Amygdala (tissue), 56 donors: ENCODE measurements around the gene CHST11.

ENCODE experiments used
- DNase-seq, 56 donors: peaks; one replicate each; lab custom pipeline; 2025; lab: John Stamatoyannopoulos, UW

The CHST11 gene

DNA sequence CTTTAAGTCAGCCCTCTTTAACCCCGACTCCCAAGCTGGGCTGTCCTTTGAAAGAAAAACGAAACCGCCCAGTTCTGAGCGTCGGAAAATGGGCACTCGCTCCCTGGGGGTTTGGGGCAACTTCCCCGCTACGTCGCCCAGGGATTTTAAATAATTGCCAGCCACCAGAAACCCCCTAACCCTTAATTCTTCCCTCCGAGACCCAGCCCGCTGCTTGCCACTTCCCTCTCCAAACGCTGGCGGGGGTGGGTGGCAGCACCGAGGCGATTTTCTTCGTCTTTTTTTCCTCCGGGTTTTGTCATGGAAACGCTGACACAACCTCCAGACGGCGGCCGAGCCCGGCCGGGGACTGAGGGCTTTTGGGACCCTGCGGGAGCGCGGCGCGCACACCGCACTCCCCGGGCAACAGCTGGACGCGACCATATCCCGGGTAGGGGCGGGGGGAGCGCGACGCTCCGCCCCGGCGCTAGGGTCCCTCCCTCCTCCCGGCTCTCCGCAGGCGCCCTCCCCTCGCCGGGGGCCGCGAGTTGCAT lies at the start of gene CHST11:
Gene CHST11, plus strand, starts transcription at position 532 of the 533 bp plus-strand sequence.
- DNase-seq, result peak in 53 of 56 donors; percentile 9 to 89 (median 70)

DNA sequence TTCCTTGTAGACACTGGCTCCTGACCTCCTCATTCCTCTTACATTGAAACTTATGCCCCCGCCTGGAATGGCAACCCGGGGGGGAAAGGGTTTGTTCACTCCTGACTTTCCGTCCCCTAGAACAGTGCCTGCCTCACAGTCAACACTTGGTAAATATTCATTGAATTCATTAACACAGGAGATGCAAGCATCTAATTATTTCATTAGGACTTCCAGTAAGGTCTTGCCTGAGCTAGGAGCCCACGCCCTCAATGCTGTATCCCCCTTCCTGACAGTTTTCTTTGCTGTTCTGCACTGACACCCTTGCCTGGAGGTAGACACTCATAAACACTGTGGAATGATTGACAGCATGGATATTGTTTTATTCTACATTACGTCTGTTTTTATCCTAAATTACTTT lies 49.3 kb upstream of the CHST11 start:
- DNase-seq, result no peak

DNA sequence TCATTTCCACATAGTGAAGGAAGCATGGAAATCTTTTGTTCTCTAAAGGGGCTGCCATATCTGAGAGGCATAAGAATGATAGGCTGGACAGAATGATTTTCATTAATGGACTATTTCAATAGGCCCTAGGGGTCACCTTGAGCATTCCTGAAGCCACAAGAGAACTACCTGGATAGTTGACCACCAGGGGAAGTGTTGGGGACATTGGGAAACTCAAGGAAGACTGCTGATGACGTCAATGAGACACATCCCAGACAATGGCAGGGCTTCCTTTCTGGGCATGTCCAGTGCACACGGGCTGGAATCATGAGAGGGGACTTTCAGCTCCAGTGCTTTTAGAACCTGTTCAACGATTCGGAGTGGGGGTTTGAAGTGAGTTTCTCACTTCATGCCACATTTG lies 48.8 kb upstream of the CHST11 start:
- no peak for DNase-seq

DNA sequence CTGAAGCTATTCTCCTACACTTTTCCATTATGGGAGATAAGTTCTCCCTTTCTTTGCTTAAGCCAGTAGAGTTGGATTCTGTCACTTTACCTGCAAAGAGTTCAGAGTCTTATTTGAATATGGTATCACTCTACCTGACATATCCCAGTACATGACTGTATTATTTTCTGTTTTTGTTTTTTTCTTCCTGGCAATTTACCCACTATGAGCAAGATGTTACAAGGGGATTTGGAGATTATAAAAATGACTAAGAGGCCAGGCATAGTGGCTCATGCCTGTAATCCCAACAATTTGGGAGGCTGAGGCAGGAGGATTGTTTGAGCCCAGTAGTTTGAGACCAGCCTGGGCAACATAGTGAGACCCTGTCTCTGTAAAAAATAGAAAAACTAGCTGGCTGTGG lies 46.4 kb upstream of the CHST11 start:
- DNase-seq, result no peak

DNA sequence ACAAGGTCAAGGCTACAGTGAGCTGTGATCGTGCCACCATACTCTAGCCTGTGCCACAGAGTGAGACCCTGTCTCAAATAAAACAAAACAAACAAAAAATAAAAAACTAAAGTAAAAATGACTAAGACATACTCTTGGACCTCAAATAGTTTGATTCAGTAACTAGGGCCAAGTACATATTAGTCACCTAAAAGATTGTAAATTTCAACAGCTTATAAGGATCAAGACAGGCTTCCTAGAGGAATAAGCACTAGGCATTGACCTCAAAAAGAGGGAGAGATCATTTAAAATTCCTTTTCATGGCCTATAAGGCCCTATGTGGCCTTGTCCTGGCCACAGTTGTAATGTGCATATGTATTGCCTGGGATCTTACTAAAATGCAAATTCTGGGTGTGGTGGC lies 46.0 kb upstream of the CHST11 start:
- no peak for DNase-seq

DNA sequence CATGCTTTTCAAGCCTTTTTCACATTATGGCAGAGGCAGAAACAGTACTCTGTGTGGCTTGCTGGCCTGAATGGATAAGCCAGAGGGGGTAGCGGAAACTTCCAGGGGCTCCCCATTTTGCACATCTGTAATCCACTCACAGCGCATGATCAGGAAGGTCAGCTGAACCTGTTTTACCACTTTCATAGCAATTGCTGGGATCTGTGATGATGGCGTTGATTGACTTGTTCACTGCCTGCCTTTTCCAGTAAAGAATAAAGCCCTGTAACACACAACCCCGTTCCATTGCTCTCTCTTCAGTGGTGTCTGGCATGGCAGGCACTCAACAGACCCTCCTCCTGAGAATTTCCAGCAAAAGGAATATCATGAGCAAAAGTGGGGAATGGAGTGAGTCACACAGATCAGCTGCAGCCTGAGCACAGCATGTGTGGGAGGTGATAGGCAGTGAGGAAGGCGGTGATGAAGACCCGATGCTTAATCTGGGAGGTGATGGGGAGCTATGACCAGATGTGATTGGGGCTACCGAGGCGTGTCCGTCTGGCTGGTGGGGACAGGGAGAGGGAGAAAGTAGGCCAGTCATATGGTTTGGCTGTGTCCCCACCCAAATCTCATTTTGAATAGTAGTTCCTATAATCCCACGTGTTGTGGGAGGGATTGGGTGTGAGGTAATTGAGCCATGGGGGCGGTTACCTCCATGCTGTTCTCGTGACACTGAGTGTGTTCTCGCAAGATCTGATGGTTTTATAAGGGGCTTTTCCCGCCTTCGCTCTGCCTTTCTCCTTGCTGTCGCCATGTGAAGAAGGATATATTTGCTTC lies 44.7 kb upstream of the CHST11 start:
- peak in 7 of 56 donors; percentile 2 to 45 (median 7) for DNase-seq

DNA sequence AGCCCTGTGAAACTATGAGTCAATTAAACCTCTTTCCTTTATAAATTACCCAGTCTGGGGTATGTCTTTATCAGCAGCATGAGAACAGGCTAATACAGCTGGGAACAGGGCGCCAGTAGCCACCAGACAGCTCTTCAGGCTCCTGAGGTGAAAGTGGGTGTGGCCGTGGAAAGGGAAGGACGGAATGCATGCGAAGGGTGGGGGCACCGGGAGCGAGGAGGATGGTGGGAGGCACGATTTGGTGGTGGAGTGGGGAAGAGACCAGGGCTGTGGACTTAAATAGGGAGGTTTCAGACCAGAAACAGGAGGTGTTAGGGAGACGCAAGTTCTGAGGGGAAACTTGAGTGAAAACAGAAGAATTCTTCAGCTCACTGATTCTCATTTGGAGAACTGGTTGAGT lies 44.1 kb upstream of the CHST11 start:
- DNase-seq, result no peak

DNA sequence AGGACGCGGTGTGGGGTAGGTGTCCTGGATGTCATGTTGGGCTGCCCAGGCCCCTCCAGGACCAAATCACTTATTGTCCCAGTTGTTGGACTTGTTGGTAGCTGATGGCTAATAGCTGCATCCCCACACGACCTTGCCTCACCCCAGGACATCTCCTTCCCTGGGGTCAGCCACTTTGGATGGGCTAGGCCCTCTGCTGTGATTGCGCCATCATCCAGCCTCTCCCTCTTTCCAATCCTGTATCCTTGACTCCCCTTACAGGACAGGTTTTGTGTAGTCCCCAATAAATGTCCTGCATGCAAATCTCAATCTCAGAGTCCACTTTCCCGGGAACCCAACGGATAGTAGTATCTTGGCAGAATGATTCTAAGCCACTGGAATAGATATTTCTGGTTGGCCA lies 43.4 kb upstream of the CHST11 start:
- DNase-seq, result no peak

DNA sequence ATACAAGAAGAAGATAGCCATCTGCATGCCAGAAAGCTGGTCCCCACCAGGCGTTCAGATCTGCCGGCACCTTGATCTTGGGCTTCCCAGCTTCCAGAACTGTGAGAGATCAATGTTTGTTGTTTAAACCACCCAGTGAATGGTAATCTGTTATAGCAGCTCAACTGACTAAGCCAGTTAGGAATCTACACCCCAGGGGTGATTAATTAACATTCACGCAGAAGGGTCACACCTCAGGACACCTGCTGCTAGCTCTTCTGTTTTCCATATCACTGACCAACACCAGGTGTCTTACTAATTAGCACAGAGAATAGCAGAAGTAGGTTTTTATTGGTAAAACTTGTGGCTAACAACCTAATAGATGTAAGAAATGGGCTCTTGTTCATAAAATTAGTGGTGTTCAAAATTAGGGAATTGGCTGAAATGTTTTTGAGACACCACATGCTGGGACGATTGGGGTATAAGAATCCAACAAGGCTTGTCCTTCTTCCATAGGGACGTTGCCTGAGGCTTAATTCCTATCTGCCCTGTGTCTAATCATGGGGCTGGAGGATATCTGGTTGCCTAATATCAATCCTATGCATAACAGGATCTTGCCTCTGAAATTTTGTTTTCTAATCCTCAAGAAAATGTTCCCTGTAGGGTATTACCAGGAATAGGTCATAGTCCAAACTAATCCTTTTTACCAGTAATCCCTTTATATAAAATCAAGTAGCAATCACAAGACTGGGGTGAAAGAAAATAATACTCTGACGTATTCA lies 42.0 kb upstream of the CHST11 start:
- no peak for DNase-seq

DNA sequence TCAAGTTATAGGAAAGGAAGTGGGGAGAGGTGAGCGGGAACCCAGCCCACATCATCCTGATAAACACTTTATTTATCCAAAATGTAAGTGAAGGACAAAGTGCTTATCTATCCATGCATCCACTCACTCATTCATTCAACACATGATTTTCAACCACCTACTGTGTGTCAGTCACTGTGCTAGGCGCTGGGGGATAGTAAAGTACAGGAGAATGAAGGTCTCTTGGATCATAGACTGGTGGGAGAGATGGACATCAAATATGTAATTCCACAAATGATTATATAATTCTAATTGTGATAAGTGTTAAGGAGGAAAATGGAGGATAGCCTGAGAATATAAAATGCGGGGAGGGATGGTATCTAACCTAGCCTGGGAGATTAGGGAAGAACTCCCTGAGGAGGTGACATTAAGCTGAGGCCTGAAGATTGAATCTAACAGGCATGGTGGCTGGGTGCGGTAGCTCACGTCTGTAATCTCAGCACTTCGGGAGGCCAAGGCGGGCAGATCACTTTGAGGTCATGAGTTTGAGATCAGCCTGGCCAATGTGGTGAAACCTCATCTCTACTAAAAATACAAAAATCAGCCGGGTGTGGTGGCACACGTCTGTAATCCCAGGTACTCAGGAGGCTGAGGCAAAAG lies 41.3 kb upstream of the CHST11 start:
- DNase-seq, result no peak

DNA sequence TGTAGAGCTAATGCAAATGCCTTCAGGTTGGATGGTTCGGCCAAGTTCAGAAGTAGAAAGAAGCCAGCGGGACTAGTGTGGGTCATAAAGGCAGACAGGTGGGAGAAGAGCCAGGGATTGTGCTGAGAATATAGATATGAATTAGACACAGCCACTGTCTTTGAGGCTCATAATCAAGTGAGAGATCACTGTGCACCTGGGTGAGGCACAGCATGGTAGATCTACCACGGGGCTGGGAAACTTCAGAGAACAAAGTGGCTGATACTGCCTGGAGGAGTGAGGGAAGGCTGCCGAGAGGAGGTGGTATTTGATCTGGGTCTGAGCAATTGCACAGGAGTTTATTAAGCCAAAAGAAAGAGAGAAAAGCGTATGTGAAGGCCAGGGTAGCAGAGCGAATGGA lies 40.6 kb upstream of the CHST11 start:
- DNase-seq, result no peak

DNA sequence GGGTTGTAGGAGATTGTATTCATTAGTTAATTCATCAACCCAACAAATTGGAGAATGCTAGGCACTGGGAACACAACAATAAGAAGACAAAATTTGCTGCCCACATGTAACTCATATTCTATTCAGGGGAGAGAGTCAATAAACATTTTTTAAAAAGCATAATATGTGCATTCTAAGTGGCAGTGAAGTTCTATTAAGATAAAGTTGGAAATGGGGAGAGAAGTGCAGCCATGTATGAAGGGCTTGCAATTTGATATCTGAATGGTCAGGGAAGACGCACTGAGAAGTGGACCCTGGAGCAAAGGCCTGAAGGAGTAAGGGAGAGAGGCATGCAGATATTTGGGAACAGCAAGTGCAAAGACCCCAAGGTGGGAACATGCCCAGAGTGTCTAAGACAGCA lies 40.2 kb upstream of the CHST11 start:
- DNase-seq, result no peak

DNA sequence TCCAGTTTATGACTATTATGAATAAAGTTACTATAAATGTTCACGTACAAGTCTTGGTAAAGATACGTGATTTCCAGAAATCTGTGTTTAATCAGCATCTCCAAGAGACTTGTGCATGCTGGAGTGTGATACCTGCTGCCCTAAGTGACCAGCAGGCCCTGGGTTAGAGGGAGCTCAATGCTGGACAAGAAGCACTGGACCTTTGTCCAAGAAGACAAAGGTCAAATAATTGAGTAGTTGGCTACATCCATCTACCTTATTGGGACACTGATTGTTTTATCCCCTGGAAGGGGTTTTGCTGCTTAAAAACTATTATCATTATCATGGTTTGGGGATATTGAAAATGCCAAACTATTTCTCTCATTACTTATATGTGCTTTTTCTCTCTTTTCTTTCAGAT lies 37.0 kb upstream of the CHST11 start:
- DNase-seq, result no peak

DNA sequence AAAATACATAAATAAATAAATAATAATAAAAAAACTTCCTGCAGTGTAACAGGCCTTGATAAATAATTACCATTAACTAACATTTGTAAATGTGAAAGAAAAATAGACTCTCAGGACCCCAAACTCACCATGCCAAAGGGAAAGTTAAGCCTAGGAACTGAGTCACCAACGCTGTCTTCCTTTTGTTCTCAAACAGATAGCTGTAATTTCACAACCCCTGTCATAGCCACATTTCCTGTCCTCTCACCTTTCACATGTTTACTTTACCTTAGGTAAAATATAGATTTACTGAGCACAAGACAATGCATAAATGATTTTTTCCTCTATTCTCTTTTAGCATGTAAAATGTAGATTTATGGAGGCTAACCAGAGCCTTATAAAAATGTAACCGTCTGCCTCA lies 35.9 kb upstream of the CHST11 start:
- DNase-seq, result no peak

DNA sequence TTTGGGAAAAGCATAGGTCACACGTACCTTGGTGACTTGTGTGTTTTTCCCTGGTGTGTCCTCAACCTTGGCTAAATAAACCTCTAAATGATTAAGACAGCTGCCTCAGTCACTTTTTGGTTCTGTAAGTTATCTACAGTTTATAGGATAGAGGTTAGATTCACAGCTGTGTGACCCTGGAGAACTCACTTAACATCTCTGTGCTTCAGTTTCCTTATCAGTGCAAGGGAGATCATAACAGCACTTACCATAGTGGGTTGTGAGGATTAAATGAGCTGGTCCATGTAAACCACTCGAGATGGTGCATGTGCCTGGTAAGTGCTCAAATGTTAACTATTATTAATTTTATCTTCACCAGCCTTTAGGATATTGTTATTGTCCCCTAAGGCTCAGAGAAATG lies 35.4 kb upstream of the CHST11 start:
- no peak for DNase-seq

DNA sequence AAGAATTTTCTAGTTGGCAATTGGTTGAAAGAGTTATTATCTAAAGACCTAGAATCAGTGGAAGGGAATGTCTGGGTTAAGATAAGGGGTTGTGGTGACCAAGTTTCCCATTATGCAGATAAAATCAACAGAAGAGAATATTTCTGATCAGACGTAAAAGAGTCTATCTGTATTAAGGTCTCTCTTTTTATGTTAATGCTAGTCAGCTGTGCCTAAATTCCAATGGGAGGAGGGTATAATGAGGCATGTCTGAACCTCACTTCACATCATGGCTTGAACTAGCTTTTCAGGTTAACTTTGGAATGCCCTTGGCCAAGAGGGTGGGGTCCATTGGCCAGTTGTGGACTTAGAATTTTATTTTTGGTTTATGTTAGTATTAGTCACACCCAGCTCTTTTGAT lies 34.3 kb upstream of the CHST11 start:
- no peak for DNase-seq

DNA sequence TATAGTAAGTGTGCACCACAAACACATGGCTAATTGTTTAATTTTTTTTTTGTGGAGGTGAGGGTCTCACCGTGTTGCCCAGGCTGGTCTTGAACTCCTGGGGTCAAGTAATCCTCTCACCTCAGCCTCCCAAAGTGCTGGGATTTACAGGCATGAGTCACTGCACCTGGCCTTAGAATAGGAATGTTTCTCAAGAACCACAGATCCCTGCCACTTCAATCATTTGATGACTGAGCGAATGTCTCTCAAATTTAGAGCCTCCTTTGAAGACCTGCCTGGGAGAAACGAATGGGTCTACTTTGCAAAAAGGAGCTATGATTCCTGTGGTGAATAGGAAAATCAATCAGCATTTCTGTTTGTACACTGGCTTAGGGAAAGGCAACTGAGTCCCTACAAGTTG lies 33.5 kb upstream of the CHST11 start:
- no peak for DNase-seq

DNA sequence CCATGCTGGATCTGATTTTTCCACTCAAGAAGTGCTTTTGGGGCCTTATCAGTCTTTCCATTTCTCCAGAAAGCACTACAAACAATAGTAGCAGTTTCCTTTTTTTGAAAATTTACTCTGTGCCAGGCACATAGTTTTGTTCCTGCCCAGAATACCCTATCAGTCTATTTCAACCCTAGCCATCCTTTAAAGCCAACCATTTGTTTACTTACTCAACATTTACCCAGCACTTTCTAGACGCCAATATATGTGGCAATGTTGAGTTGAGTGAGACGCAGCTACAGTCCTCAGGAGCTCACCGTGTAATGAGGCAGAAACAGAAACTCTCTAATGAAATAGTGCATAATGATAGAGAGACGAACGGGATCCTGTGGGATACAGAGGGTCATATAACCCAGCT lies 32.9 kb upstream of the CHST11 start:
- no peak for DNase-seq

DNA sequence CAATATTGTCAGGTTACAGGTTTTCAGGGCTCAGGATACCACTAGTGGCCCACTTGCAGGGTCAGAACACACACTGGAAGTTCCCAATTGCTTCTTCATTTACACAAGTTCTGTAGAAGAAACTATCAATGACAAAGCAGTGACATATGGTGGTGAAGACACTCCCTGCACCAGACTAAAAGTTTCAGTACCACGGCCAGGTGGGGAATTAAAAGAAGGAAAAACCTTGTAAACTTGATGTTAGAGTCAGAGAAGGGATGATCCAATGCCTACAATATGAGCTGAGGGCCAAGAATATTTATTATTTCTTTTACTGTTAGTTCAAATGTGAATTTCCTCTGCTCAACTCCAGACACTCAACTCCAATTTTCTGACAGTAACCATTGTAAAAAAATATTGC lies 31.8 kb upstream of the CHST11 start:
- no peak for DNase-seq

DNA sequence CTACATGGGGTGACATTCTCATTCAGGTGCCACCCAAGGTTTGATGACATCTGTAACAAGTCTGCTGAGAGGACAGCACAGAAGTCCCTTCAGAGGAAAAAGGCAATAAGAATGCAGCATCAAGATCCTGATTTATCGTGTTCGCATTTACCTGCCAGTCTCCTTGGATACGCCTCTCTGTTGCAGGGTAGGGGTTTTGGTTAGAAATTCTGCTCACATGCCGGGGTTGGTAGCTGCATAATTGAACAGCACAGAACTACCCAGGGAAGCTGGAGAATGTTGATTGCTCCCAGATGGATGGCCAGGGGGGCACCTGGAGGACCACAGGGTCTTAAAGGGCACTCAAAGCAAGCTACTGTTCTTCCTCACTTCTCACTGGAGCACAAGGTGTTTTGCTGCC lies 31.1 kb upstream of the CHST11 start:
- DNase-seq, result no peak

DNA sequence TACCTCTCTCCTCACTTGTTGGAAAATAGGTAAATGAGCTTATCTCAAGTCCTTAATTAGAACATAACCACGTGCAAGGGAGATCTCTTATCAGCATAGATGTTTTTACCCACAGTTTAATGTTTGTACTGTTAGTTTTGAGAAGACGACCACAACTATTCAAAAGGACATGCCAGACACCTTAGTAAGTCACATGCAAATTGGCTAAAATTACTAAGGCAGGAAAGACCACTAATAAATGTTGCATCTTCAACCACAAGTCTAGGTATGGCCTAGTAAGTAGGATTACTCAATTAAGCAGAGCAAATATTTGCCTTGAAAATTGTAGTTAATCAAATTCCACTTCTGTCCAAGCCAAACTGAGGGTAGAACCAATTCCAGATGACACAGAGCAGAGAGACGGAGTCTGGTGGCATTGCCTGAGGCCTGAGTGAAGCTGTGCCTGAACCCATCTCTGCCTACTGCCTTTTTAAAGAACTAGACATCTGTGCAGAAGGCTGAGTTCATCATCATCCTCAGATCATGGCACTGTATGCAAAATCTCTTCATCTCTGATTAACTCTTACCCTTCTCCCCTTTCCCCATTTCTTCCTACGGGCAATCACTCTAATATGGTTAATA lies 29.7 kb upstream of the CHST11 start:
- no peak for DNase-seq
